ENCODE data around the gene CEBPZ. TPM values are rescaled to one million over a fixed set of nuclear protein-coding genes. Genes with fewer than 3 reads are reported as not detected.
A peak's percentile ranks its signal among the peaks of the same experiment; 100 is the strongest.
"Not testable (repeated sequence)": the region's sequence is repeated elsewhere in the genome, so short reads cannot be mapped to it uniquely, and the experiment has no call there.

Gene CEBPZ
- total RNA-seq, 1 donor from 2014 or later, result 40.9 TPM

DNA sequence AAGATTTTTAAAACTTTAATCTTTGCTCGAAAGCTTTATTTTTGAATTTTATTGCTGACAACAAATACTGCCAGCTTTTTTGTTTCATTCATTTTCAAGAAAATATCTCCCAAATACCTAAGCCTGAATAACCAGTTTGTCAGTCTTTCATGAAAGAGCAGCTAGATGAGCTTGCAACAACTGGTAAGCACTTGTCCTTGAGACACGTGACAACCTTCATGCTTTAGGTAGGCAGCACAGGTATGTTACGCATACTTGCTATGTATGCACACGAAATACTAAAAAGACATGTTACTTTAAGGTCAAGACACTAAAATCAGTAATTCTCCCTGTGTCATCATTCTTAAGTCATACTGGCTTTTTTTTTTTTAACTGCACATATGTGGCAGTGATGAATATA lies 12.3 kb downstream of the CEBPZ start:
- peak; percentile 81 for DNase-seq (ENCODE audit: low spot score)

DNA sequence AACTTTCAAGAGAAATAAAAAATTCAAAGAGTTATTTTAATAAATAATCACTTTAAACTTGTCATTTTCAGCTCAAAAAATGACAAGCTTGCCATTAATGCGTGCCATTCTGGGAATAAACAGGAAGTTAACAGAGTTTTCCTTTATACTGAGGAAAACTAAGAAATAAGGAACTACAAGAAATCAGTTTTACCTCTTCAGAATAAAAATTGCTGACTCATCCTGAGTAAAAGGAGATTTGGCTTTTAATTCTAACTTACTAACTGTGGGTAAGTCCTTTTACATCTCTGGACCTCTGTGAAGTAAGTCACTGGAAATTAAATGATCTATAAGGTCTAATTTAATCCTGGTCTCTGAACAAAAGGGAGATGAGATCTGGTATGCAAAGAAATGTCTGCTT lies 16.1 kb downstream of the CEBPZ start:
- no peak for DNase-seq (ENCODE audit: low spot score)

DNA sequence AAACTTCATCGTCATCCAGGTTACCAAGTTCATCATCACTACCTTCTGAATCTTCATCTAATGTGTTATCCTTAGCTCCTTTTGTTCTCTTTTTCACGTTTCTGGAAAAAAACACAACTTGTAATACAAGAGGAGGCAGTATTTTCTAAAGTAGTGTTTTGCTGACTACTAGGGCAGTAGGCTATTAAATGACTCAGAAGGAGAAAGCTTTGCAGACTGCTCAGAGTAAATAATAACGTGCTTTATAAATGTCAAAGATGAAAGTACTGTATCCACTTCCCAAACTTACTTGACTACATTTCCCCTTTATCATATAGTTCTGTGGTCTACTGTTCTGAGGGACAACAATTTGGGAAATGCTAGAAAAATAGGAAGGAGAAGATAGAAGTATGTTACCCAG lies 19.5 kb downstream of the CEBPZ start:
- DNase-seq (ENCODE audit: low spot score), result no peak

DNA sequence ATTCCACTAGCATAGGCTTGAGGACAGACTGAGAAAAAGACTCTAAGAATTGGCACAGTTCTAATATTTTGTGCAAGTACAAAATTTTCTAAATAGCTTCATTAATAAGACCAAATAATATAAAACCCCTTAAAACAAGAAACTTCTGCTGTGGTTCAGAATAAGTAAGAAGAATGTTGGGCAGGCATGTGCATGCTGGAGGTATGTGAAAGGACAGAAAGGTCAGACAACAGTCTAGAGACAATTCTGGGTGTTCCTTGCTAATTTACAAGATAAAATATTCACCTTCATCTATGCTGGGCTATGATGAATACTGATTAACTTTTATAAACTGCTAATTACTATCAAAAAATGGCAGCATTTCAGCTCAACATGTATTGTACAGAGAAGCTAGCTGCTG lies 20.2 kb downstream of the CEBPZ start:
- DNase-seq (ENCODE audit: low spot score), result no peak

DNA sequence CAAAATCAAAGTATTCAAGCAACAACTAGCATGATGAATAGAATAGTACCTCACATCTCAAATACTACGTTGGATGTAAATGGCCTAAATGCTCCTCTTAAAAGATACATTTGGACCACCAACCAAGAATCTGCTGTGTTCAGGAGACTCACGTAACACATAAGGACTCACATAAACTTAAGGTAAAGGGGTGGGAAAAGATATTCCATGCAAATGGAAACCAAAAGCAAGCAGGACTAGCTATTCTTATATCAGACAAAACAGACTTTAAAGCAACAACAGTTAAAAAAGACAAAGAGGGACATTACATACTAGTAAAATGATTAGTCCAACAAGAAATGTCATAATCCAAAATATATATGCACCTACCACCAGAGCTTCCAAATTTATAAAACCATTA lies 24.6 kb downstream of the CEBPZ start:
- DNase-seq (ENCODE audit: low spot score), result not testable (repeated sequence)

DNA sequence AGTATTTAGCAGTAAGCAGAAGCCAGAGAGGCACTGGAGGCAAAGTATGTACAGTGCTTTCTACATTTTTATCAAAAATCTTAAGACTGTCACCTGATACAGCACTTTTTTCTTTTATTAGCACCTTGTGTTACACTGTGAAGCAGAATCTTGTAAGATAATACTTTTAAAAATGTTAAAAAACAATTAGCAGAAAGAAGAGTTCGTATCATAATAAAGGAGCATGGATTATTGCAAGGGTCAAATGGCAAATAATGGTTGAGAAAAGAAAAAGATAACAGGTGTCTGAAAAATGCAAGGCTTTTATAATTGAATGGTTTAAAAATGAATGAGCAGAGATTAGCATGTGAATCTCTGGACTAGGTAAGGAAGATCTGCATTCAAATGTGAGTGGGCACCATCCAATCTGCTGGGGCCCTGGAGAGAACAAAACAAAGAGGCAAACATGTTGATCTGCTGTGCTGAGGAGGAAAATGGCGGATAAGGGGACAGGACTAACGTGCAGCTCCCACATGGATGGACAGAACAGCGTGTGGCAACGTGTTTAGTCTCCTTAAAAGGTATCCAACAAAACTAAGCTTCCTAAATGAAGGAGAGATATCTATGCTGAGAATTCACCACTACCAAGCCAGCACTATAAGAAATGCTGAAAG lies 25.6 kb downstream of the CEBPZ start:
- no peak for DNase-seq (ENCODE audit: low spot score)

DNA sequence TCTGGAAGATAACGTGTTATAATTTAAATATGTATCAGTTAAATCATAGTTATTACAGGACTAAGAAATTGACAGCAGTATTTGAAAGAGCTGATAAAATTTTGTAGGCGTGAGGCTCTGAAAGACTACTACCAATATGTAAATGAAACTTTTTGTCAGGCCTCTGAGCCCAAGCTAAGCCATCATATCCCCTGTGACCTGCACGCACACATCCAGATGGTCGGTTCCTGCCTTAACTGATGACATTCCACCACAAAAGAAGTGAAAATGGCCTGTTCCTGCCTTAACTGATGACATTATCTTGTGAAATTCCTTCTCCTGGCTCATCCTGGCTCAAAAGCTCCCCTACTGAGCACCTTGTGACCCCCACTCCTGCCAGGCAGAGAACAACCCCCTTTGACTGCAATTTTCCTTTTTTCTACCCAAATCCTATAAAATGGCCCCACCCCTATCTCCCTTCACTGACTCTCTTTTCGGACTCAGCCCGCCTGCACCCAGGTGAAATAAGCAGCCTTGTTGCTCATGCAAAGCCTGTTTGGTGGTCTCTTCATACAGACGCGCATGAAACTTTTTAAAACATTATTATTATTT lies 26.2 kb downstream of the CEBPZ start:
- not testable (repeated sequence) for DNase-seq (ENCODE audit: low spot score)

DNA sequence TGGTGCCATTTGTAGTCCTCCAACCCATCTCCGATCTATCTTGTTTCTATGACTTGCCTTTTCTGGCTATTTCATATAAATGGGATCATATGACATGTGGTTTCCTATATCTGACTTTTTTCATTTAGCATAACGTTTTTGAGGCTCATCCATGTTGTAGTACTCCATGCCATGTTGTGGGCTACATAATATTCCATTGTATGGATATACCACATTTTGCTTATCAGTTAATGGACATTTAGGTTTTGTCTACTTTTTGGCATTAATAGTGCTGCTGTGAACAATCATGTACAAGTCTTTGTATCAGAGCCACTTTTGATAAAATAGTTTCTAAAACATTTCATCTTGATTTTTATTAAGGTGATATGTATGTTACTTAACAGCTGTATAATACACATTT lies 27.7 kb downstream of the CEBPZ start:
- no peak for DNase-seq (ENCODE audit: low spot score)

DNA sequence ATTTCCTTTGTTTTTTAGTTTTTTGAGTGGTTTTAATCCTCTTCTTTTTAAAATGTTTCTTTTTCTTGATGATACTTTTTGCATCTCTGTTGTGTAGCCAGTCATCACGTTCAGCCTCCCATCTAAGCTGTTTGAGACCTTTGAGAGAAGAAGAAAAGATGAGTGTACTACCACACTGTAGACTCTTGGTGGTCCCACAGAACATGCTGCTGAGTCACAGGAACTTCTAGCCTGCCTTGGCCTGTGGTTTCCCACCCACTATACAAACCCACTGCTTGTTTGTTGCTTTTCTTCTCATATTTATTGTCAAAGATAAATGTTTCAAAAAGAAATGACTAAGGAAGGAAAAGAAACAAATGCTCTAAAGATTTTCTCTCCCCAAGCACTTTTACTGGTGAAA lies 29.6 kb downstream of the CEBPZ start:
- DNase-seq (ENCODE audit: low spot score), result no peak

DNA sequence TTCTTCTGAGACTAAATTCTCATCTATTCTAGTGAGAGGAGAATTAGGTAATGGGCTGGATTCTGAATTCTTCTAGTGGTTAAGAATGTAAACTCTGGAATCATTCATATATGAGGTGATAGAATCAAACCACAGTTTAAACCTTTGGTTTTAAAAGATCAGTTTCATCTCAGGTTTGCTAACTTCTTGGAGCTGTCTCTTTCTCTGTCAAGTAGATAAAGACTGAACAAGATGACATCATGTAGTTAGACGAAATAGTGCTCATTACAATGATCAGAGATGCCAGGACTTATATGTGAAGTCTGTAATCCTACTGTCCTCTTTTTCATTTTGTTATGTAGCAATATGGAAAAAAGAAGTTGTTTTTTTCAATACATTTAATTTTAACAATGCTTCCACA lies 30.2 kb downstream of the CEBPZ start:
- no peak for DNase-seq (ENCODE audit: low spot score)

DNA sequence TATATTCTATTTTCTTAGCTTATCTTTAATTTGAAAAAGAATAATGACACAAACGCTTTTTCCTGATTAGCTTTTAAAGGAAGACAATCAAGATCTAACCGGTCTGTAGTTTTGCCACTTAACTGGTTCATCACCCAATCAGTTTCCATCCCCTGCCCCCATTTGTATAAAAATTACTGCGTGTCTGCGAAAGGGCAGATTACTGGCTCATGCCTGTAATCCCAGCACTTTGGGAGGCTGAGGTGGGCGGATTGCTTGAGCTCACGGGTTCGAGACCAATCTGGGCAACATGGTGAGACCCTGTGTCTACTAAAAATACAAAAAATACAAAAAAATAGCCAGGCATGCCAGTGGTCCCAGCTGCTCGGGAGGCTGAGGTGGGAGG lies 32.7 kb downstream of the CEBPZ start:
- no peak for DNase-seq (ENCODE audit: low spot score)

DNA sequence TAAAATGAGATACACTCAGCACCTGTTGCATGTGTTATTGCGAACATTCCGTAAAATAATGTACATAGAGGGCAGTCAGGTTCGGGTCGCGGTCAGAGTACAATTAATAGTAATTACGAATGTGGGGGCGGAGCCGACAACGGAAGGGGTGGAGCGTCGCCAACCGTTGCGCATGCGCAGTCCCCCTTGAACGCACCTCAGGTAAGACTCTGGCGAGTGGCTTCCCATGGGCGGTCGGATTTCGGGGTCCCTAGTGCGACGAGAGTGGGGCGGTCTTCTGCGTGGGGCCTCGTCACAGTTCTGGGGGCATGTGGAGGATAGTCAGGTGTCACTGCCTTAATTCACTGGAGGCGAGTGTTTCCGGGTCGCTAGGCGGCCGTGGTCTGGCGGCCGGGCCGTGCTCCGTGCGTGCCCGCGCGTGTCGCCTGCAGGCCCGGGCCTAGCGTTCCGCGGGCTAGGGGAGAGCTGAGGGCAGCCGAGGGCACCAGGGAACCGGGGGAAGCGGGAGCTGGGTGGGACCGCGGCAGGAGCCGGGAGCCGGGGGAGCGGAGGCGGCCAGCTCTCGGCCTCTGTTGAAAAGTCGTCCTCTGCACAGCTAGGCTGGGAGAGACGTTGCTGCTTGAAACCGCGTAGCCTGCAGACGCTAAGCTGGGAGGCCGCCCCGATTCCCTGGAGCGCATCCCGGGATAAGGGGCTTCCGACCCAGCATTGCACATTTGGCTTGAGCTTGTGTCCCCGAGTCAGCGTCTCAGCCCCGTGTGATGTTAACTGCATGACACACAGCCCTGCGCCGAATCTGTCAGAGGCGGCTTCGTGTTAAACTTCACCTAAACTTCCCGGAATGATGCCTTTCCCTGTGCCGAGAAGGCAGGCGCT lies 34.8 kb downstream of the CEBPZ start, which contains the start of gene CEBPZOS:
TSS of gene CEBPZOS (plus strand) at position 177 of the 876 bp plus-strand sequence. CDS start 3,209 bp downstream, outside the sequence.
- peak; percentile 84 for DNase-seq (ENCODE audit: low spot score)

DNA sequence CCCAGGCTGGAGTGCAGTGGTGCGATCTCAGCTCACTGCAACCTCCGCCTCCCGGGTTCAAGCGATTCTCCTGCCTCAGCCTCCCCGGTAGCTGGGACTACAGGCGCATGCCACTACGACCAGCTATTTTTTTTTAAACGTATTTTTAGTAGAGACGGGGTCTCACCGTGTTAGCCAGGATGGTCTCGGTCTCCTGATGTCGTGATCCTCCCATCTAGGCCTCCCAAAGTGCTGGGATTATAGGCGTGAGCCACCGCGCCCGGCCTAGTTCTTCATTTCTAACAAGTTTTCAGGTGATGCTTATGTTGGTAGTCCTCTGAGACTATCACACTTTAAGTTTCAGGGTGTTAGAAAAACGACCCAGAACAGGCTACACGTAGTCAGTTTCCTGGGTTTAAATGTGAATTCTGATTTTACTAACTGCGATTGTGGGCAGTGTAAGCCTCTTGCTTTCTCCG lies 35.5 kb downstream of the CEBPZ start:
- not testable (repeated sequence) for DNase-seq (ENCODE audit: low spot score)

DNA sequence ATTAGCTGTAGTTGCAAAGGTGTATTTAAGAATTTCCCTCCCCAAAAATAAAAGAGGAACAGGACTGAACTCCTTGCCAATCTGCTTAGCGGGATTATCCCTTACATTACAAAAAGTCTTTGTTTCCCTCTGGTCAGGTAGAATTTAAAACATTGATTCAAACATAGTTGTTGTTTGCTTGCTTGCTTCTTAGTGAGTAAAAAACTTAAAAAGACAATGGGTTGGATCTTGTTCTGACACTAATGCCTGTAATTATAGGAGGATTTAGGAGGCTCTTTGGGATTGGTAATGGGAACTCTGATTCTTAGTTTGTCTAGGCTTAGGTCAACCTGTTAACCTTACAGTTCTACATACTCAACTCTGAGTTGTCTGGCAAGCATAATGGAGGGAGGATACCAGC lies 38.8 kb downstream of the CEBPZ start:
- DNase-seq (ENCODE audit: low spot score), result no peak

DNA sequence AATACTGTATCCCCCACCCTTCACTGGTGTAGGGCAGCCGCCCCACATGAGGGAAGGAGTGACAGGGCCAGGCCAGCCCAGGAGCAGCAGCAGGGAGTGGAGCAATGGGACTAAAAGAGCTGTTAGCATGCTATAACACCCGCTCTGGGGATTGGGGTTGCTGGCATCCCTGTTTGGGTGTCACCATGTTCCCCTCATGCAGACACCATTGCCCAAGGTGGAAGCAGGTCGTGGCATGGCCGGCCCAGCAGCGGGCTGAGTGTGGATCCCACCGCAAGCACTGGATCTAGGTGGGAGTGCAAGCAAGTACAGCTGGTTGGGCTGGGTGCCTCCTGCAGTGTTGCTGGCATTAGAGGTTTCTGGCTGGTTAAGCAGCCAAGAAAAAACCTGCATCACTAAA lies 39.6 kb downstream of the CEBPZ start:
- DNase-seq (ENCODE audit: low spot score), result no peak

DNA sequence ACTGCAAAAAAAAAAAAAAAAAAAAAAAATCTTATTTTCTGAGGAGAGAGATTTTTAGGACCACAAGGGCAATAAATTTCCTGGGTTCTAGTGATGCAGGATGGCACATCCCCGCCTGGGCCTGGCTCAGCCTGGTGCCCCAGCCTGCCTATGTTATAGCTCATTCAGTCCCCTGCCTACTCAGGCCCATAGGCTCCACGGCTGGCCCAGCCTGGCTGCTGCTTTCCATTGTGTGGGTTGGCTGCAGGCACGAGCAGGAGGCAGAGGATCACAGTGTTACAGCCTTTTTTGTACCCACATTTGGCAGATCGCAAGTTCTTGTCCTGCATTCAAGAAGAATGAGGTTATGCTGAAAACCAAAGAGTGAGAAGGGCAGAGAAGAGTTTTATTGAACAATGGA lies 40.1 kb downstream of the CEBPZ start:
- DNase-seq (ENCODE audit: low spot score), result no peak

DNA sequence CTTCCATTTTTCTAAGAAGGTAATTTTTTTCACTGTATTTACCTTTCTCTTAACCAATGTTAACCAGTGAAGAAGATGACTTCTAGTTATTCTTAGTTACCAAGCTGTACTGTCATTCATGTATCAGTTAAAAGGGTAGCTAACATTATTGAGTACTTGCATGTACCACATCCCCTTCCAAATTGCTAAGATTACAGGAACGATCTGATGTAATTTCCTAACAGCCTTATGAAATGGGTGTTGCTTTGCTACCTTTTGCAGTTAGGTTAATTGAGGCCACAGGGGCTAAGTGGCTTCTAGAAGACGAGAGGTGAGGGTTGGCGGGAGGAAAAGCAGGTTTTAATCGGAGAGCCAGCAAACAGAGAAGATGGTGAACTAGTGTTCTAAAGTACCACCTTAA lies 41.1 kb downstream of the CEBPZ start:
- DNase-seq (ENCODE audit: low spot score), result no peak

DNA sequence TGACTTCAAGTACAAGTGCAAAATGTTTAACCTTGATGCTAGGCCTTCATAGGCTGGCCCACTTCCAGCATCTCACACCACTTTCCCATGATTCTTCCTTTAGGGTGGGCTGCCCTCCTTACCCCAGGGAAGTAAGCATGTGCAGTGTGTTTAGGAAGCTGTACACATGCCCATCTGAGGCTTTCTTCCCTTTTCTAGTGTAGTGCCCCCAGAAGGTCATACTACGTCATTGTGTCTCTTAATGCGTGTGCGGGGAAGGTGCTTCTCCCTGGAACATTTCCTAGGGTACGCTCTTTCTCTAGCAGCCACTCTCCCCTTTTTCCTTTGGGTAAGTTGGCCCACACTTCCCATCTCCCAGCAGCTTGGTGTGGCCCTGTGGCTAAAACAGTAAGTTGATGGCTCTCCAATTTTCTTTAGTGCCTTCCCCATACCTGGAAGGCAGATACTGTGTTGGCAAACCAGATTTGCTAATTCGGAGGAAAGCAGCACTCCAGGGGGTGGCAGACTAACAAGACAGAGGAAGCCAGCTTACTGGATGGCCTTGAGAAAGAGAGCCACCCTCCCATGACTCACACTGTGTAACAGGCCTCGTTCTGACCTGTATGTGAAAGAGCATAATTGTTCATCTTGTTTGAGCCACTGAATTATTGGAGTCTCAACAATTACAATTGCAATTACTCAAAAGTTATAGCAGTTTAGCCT lies 41.8 kb downstream of the CEBPZ start:
- DNase-seq (ENCODE audit: low spot score), result no peak

DNA sequence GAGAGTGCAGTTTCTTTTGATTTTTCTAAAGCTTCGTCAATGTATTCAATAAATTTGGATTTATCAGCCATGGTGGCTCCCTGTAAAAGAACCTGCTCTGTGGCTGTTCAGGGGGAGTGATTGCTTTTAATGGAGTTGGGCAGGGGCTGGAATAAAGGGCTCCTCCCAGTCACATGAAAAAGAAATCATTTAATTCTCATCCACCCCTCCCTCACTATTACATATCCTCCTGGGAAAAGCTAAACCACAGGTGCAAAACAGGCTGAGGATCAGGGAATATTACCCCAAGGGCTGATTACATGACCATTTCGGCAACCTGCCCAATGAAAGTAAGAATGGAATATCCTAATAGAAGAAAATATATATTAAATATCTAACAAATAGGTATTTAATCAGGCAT lies 42.8 kb downstream of the CEBPZ start, which contains the start of gene SULT6B1:
TSS of gene SULT6B1 (minus strand) at position 101 of the 400 bp plus-strand sequence. CDS start at position 71, 30 bp downstream.
- DNase-seq (ENCODE audit: low spot score), result no peak

DNA sequence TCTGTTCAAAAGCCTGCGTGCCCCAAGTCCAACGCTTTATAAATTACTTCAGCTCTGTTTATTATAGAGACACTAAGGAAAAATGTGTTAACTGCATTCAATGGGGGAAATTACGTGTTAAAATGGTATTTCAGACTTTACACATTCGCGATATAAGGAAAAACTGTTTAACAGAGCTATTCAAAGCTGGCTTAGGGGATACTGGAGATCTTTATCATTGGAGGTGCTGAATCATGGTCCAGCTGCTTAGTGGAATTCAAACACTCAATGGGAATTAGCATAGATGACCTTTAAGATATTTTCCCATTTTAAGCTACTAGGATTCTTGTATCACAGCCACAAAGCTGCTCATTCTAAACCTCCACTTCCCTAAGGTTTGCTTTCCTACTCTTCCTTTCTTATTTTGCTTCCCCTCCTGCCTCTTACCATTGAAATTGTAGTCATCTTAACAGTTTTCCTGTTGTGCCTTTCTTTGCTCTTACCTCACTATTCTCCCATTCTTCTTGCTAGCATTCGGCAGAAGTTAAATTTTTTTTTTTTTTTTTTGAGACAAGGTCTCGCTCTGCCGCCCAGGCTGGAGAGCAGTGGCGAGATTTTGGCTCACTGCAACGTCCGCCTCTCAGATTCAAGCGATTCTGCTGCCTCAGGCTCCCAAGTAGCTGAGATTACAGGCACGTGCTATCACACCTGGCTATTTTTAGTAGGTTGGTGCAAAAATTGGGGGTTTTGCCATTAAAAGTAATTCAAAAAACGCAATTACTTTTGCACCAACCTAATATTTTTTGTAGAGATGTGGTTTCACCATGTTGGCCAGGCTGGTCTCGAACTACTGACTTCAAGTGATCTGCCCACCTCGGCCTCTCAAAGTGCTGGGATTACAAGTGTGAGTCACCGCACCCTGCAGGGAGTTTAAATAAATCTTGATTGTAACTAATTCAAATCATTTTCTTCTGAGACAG lies 49.4 kb downstream of the CEBPZ start:
- DNase-seq (ENCODE audit: low spot score), result no peak

DNA sequence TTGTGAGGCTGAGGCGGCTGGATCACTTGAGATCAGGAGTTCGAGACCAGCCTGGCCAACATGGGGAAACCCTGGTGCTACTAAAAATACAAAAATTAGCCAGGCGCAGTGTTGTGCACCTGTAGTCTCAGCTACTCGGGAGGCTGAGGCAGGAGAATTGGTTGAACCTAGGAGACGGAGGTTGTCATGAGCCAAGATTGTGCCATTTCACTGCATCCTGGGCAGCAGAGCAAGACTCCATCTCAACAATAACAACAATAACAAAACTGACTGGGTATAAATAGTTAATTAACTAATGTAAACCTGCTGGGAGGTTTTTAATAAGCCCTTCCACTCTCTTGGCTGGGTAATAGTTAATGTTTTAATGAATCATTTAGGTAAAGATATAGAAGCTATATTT lies 50.8 kb downstream of the CEBPZ start:
- DNase-seq (ENCODE audit: low spot score), result no peak

All from umbilical cord (tissue), 2 donors.